ENCODE measurements around the gene SOCS7.

The SOCS7 gene, protein sequence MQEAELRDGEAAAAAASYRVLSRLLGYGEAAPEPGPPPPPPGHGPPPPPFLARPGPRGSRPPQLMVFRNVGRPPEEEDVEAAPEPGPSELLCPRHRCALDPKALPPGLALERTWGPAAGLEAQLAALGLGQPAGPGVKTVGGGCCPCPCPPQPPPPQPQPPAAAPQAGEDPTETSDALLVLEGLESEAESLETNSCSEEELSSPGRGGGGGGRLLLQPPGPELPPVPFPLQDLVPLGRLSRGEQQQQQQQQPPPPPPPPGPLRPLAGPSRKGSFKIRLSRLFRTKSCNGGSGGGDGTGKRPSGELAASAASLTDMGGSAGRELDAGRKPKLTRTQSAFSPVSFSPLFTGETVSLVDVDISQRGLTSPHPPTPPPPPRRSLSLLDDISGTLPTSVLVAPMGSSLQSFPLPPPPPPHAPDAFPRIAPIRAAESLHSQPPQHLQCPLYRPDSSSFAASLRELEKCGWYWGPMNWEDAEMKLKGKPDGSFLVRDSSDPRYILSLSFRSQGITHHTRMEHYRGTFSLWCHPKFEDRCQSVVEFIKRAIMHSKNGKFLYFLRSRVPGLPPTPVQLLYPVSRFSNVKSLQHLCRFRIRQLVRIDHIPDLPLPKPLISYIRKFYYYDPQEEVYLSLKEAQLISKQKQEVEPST

DNA sequence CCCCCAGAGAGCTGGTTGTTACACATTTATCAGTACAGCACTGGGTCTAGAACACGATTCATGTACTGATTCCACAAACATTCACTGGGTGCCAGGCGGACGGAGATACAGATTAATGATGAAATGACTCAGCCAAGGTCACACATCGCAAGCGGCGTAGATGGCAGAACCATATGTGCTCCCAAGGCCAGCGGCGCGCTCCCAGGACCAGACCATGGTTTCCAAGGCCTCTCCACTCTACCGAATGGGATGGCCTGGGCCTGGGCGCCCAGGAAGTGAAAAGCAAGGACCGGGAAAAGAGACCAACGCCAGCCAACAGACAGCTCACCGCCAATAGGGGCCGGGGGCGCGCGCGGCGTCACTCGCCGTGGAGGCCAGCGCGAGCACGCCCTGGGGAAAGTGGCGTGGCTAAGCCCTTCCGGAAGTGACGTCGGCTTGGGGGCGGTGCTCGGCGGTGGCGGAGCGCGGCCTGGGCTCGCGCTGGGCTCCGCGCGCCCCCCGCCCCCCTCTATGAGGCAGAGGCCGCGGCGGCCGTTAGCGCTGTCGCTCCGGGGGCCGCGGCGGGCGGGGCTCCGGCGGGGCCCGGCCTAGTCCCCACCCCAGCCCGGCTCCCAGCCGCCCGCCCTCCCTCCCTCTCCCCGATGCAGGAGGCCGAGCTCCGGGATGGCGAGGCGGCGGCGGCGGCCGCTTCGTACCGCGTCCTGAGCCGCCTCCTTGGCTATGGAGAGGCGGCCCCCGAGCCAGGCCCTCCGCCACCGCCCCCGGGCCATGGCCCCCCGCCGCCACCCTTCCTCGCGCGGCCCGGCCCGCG lies at the start of gene SOCS7:
TSS of gene SOCS7 (plus strand) at position 433 of the 811 bp plus-strand sequence. CDS start at position 642, 209 bp downstream.
- DNase-seq: peak; percentile 77

DNA sequence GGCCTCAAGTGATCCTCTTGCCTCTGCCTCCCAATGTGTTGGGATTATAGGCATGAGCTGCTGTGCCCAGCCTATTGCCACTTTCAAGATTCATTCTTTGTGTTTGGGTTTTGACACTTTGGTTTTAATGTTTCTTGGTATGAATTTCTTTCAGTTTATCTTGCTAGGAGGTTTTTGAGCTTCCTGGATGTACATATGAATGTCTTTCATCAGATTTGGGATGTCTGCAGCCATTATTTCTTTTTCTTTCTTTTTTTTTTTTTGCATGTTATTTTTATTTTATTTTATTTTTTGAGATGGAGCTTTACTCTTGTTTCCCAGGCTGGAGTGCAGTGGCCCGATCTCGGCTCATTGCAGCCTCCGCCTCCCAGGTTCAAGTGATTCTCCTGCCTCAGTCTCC lies 36.1 kb upstream of the SOCS7 start:
- no peak for DNase-seq

DNA sequence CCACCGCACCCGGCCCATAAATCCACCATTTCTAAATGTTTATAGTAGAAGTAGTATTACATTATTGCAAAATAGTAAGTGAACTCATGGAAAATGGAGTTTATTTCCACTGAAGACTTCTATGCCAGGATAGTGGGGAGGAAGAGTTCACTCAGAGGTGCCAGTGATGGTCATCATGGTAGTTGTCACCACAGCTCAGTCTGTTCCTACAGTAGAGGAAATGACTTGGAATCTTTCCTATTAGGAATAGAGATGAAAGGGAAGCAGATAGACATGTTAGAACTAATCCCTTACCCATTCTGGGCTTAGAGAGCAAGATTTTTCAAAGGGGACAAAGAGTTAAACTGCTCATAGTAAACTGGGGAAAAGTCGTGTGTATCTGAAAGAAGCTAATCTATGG lies 34.6 kb upstream of the SOCS7 start:
- DNase-seq: no peak

DNA sequence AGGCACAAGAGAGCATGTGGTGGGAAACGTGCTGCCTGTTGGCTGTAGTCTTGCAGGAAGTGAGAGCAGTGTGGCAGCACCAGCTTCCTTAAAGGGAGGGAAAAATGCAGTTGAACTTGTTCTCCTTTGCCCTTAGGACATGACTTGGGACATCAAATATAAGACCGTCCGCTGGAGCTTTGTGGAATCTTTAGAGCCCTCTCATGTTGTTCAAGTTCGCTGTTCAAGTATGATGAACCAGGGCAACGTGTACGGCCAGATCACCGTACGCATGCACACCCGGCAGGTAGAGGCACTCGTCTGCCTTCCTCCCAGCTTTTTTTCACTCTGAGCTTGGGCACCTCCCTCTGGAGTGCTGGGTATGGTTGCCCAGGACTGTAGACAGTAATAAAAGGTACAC lies 31.2 kb upstream of the SOCS7 start:
- no peak for DNase-seq

DNA sequence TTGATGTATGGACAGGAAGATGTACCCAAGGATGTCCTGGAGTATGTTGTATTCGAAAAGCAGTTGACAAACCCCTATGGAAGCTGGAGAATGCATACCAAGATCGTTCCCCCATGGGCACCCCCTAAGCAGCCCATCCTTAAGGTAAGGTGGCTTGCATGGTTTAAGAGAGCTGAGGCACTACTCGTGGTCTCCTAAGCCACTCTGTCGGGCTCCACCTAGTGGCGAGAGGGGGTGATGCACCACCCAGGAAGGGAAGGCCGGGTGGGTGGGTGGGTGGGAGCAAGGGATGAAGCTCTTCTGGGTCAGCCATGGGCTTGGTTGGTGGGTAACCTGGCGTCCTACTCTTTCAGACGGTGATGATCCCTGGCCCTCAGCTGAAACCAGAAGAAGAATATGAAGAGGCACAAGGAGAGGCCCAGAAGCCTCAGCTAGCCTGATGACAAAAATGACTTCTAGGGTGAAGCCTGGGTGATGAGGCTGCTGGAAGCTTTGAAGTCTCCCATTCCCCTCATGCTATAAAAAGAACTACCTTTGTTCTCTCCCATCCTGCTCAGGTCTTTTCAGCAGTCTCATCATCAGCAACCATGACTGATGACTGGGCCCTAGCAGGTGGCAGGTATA lies 29.4 kb upstream of the SOCS7 start:
- DNase-seq: no peak

DNA sequence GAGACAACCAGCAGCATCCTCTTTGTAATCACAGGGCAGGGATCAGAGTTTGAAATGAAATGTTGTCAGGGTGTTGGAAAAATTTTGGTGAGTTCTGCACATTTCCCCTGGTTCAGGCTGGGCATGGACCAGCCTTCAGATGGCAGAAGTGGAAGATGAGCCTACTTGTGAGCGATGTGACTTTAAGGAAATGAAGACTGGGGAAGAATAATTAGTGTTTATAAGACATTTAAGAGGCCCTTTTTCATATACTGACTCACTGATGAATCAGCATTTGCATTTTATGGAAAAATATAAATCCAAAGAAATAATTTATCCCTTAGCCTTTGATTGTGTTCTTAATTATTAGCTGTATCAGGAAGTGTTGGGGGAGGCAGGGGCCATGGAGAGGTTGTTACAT lies 28.7 kb upstream of the SOCS7 start:
- no peak for DNase-seq

DNA sequence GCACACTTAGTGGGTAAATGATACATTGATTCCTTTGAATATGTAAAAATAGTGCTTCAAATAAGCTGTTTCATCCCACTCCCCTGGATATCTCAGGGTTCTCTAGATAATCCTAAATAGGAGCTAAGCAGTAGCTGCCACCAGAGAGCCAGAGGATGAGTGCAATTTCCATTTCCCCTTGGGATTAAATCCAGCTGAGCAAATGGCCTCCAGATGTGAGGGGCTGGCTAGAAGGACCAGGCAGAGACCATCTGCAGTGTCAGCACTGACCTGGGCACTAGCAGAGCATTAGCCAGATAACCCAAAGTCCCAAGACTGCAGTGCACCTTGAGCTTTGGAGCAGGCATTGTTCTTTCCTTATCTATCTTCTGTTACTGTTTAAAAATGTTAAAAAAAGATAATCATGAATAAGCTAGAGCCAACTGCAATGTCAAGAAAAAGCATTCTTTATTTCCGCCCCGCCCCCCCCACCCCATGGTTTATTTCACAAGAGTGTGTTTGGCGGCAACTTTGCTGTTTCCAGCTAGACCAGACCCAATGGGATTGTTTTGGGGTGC lies 27.4 kb upstream of the SOCS7 start:
- DNase-seq: no peak

DNA sequence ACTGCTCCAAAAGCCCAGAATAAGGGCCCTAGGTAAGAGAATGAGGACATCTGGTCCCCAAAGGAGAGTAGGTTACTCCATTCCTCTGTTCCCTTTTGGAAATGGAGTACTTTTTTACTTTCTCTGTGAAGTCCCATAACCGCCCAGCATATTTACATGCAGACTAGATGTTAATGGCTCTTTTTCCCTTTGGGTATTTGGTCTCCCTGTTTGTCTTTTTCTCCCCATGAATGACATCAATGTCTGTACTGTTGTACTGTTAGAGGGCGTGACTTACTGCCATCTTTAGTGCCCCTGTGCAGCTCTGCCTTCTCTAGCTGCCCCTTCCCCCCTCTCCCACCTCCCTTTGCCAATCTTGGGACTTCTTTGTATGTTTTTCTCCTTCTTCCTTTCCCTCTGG lies 26.9 kb upstream of the SOCS7 start:
- no peak for DNase-seq

DNA sequence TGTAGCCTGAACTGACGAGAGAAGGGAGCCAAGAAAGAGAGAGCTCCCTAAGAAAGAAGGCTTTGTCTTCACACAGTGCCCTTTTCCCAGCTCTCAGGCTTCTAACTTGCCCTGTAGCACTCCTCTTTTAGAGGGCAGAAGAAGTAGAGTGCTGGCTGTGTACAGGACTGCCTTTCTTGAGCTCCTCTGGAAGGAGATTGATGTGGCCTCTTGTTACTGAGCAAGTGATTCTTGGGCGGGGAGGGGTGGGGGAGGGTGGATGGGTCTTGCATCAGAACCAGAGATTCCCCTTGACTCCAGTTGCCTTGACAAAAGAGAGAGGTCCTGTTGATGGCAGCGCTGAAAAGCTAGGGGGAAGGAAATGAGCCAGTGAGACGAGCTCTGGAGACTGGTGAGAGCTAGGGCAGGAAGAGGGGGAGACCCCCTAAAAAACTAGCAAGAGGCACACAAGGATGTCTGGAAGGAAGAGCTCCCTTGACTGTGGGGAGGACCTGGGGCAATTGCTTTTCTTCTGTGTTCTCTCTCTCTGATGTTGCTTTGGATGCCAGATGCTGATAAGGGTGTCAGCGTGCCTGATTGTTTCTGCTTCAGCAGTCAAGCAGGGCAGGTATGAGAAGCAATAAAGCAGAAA lies 26.3 kb upstream of the SOCS7 start:
- DNase-seq: no peak

DNA sequence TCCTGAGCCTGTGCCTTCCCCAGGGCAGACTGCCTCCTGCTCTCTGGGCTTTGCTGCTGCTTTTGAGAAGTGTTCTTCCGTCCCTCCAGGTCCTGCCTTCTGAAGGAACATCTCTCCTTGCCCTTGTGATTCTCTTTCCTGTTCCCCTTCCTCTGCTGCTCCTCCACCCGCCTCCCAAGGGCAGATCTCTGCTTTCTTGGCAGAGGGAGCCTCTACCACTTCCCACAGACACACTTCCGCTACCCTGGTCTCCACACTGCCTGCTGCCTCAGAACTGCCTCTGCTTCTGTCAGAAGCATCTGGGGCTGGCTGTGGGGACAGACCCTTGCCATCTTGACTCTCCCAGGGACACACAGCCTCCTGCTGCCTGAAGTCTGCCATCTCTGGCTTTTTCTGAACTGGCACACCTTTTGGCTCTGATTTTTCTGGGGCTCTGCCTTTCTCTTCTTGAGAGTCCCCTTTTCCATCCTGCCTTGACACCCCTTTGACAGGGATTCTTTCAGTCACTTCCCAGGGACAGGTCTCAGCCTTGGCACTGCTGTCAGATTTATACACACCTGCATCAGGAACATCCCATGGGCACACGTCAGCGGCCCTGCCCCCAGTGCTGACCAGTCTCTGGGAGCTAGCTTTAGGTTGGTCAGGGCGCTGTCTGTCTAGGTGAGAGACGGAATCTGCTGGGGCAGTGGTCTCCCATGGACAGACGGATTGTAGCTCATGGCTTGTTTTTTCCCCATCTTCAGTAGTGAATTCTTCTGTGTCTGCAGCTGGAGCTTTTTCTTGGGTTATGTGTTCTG lies 24.4 kb upstream of the SOCS7 start:
- DNase-seq: no peak

DNA sequence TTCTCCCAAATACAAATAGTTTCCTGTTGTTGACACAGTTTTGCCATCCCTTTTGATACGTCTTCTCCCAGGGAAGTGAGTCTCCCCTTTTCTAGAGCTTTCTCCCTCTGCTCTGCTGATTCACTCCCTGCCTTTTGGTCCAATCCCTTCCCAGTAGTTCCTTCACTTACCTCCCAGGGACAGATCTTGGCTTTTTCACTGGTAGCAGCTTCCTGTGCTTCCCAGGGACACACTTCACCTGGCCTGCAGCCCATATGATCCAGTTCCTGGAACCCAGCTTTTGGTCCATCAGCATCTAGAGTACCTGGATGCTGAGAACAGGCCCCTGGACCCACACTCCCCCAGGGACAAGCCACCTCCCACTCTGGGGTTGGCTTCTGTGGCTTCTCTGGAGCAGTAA lies 23.7 kb upstream of the SOCS7 start:
- DNase-seq: no peak

DNA sequence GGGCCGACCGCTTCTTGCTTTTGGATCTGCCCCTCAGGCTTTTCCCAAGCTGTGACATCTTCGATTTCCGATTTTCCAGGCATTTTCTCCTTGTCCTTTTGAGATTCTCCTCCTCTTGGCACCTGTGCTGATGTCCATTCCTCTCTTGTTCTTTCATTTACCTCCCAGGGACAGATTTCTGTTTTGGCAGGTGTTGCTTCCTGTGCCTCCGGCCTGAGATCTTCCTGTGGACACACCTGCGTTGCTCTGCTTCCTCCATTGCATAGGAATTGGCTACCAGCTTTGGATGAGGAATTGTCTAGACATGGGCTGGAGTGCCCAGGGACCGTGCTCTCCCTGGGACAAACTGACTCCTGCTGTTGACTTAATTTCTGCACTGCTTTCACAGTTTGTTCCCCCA lies 23.0 kb upstream of the SOCS7 start:
- DNase-seq: no peak

DNA sequence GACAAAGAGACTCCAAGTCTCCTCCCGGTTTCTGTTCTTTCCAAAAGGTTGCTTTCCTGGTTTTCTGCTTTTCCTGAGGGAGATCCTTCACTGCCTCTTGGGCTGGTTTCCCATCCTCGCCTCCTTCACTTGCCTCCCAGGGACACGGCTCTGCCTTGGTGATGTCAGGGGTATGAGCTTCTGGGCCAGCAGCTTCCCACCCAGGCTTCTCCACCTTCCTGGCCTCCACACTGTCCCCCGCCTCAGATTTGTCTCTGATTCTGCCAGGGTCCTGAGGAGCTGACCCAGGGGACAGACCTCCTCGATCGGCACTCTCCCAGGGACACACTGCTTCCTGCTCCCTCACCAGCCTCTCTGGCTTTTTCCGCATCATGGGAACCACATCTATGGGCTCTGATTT lies 22.4 kb upstream of the SOCS7 start:
- DNase-seq: no peak

DNA sequence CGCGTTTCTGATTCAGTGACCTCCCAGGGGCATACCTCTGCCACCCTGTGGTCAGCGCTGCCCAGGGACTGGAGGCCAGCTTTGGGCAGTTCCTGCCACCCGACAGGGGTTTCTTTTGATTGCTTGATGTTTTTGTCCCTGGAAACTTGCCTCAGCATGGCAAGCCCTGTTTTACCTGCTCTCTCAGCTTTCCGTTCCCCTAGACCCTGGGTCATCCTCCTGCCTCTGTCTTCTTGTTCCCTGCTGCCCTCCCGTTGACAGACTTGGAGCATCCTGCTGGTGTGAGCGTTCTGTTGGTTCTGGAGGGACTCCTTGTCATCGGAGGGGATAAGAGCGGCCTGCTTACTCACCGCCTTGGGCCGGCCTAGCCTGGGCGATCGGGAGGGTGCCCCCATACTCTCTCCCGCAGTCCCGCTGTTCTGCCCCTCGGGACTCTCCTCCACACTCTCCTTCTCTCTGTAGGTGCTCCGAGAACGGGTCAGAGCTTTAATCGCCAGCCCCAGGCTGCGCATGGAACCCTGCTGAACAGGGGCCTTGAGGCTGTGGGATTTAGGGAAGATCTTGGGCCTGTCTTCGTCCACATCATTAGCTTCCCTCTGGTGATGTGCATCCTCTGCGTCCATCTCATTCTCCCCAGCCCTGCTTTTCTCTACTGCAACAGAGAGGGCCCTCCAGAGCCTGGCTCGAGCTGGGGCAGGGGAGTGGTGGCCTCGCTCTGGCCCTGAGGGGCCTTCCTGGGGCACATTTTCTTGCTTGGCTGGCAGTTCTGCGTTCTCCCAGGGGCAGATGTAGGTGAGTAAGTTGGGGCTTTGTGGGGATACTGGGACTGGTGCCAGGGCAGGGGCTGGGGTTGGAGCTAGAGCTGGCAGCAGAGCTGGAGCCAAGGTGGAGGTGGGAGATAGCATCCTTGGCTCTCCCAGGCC lies 21.6 kb upstream of the SOCS7 start:
- no peak for DNase-seq

DNA sequence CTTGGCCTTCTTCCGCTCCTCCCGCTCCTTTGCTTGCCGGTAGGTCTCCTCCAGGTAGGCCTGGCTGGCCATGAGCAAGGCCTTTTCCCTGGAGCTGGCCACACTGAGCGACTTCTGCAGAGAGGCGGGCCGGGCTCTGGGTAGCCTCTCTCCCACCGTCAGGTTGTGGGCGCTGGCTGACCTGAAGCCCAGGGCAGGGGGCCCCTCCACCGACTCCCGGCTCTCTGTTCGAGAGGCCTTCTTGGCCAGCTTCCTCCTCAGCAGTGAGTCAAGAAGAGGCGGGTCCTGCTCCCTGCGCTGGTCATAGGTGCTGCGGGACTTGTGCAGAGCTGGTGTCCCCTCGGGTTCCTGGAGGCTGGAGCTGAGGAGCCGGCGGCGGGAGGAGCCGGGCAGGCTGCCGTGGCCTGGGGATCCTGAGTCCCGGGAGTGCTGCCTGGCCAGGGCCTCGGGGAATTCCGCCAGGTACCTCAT lies 20.7 kb upstream of the SOCS7 start:
- DNase-seq: no peak

DNA sequence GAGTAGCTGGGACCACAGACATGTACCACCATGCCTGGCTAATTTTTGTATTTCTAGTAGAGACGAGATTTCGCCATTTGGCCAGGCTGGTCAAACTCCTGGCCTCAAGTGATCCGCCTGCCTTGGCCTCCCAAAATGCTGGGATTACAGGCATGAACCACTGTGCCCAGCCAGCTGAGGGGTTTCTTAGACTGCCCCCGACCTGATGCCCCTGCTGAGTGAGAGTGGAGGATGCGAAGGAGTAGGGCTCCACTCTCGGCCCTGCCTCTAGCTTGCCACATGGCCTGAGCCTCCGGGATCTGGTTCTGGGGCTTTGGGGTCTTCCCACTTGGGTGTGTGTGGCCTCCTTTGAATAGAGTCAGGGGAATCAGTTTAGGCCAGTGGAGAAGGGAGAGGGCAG lies 18.9 kb upstream of the SOCS7 start:
- DNase-seq: no peak

DNA sequence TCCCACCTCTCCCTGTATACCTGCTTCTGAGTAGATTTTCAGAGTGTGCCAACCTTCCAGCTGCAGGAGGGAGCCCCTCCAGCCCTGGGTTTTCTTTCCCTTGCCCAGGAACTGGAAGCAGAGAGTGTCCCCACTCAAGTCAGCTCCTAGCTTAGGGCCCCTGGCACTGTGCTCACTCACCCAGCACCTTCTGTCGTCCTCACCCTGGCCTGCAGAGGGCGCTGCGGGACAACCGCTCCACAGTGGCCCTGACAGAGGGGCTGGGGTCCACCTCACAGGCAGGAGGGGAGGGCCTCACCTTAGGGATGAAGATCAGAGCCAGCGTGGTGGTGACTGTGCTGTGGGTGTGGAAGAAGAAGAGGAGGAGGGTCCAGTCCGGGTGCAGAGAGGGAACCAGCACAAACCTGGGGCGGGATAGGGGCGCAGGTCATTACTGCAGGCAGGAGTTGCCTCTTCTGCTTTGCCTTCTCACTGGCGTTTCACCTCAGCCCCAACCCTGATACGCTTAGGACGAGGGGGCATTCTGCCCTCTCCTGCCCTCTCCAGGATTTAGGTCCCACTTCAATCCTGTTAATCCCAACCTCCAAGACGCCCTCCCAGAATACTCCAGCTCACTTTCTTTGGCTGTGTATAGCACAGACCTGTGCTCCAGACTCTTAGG lies 17.9 kb upstream of the SOCS7 start:
- no peak for DNase-seq

DNA sequence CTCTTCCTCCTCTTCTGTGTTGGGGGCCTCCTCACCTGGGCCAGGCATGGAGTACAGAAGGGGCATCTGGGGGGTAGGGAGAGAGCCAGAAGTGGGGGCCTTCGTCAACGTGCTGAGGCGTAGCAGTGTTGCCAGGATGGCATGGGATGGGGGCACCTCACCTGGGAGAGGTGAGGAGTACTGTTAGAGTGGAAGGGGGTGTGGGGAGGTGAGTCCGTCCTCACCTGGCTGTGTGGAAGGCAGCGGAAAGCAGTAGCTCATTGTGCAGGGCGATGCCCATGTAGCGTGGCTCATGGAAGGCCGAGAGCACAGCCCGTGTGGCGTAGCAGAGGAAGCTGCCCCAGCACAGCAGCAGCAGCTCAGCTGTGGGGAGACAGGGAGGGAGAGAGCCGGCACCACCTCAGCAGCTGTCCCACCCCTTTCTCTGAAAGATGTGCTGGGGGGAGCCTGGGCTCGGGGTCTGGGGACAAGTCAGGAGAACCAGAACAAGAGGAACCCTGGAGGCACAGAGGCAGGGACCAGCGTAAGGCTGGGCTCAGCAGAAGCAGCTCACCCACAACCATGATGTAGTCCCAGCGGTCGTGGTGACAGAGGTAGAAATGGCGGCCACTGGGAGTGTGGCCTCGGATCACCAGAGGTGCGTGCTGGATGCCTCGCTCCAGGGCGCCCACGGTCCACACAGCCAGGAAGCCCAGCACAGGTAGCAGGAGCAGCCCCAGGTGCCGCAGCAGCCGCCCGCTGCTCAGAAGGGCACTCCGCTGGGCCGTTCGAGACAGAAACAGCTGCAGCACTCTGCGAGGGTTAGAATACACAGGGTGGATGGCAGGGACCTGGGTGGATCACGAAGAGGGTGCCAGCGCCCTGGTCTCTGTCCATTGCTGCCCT lies 16.9 kb upstream of the SOCS7 start:
- DNase-seq: no peak

DNA sequence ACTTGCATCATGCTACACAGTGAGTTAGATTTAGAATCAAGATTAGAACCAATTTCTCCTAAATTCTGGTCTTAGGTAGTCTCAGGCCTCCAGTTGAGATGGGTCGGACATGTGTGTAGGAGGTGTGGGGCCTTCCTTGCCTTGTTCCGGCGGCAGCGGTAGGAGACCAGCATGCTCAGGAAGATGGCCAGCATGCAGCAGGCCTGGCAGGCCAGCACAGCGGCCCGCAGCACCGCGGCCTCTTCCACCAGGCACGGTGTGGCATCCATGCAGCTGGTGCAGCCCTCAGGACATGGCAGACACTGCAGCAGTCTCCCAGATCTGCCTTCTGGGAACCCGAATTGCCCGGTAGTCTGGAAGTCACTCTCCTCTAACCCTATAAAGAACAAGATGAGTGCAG lies 14.8 kb upstream of the SOCS7 start:
- no peak for DNase-seq
